Measurements from ENCODE around the gene TCF12. TPM values are rescaled to one million over a fixed set of nuclear protein-coding genes. Genes with fewer than 3 reads are reported as not detected.

Gene TCF12
- total RNA-seq, 1 donor from 2014 or later = 112 TPM

DNA sequence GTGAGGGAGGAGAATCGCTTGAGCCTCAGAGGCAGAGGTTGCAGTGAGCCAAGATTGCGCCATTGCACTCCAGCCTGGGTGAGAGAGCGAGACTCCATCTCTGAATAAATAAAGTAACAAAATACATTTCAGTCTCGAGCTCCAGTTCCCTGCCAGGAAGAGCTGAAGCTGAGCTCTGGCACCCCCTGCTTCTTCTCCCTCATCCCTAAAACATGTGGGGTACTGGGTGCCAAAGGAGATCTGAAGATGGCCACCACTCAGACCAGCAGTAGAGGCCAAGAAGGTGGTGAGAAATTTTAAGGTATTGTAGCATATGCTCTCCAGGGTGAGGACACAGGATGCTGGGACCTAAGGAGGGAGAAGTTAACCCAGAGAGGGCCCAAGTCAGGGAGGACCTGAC, 382.9 kb downstream of the TCF12 start:
- no peak overlapping the region for H2AFZ ChIP-seq (ENCODE audit: low read depth, low read length)
- H4K20me1 ChIP-seq (ENCODE audit: insufficient read depth, low read length) = no peaks in the 10 kb centered on the region
- no peaks in the 10 kb centered on the region for H3K27me3 ChIP-seq (ENCODE audit: insufficient read depth, low read length)
- no peaks in the 10 kb centered on the region for H3K36me3 ChIP-seq (ENCODE audit: insufficient read depth, low read length)
- no peak overlapping the region for H3K9ac ChIP-seq (ENCODE audit: low read length)
- H3K4me2 ChIP-seq (ENCODE audit: low read length) = no peak overlapping the region
- H3K4me3 ChIP-seq (ENCODE audit: insufficient read depth, low read depth, low read length) = no peak overlapping the region
- H3K9me3 Mint-ChIP-seq (ENCODE audit: unreplicated experiment) = no peaks in the 10 kb centered on the region
- no peak overlapping the region for H3K27ac Mint-ChIP-seq (ENCODE audit: unreplicated experiment)
- H3K4me3 Mint-ChIP-seq (ENCODE audit: unreplicated experiment) = no peak overlapping the region
- H3K36me3 Mint-ChIP-seq (ENCODE audit: low read depth, unreplicated experiment) = peaks cover 5% of the 10 kb centered on the region
- DNase-seq (ENCODE audit: low read depth) (no peak), FAIRE-seq (no peak)
- H3K79me2 ChIP-seq (ENCODE audit: insufficient read depth, low read length) = no peaks in the 10 kb centered on the region
- H3K4me1 ChIP-seq (ENCODE audit: insufficient read depth, low read length) = peaks cover 3% of the 10 kb centered on the region
- no peak overlapping the region for H3K27ac ChIP-seq (ENCODE audit: low read depth, low read length)
- no peak for TF ChIP-seq EZH2 (IDR thresholded peaks at IDR 0.05; ENCODE audit: insufficient read depth, low read length)
- TF ChIP-seq, protein P1, sequence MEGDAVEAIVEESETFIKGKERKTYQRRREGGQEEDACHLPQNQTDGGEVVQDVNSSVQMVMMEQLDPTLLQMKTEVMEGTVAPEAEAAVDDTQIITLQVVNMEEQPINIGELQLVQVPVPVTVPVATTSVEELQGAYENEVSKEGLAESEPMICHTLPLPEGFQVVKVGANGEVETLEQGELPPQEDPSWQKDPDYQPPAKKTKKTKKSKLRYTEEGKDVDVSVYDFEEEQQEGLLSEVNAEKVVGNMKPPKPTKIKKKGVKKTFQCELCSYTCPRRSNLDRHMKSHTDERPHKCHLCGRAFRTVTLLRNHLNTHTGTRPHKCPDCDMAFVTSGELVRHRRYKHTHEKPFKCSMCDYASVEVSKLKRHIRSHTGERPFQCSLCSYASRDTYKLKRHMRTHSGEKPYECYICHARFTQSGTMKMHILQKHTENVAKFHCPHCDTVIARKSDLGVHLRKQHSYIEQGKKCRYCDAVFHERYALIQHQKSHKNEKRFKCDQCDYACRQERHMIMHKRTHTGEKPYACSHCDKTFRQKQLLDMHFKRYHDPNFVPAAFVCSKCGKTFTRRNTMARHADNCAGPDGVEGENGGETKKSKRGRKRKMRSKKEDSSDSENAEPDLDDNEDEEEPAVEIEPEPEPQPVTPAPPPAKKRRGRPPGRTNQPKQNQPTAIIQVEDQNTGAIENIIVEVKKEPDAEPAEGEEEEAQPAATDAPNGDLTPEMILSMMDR (IDR thresholded peaks at IDR 0.05; ENCODE audit: insufficient read depth, low read depth, low read length) = no peak
- peaks cover 2% of the 10 kb centered on the region for H3K27me3 Mint-ChIP-seq (ENCODE audit: low read depth, unreplicated experiment)
- H3K4me1 Mint-ChIP-seq (ENCODE audit: low read depth, unreplicated experiment) = peaks cover 5% of the 10 kb centered on the region
- H3K9me3 ChIP-seq (ENCODE audit: insufficient read depth, low read depth, low read length) = no peaks in the 10 kb centered on the region

DNA sequence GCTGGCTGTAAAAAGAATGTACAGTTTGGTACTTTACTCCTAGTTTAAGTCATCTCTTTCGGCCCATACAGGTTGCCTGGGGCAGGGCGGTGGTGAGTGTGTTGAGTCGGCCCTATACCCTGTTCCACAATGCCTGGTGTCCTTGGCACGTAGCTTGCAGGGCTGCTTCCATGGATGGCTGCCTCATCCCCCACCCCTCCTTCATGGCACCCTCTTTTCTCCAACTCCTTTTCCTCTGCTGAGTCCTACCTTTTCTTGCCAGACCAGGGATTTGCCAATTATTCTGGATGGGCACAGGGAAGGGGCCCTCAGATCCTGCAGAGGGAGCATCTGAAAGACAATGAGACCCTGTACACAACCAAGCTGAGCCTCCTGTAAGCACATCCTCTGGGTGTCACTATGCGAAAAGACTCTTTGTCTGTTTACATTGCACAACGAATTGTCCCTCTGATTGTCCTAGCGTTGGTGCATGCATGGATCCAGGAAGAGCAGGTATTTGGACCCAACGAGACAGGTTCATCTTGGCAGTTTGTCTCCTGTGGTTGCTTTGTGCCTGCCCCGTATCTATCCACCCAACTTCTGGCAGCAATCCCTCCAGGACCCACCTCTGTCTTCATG, 384.3 kb downstream of the TCF12 start:
- H3K36me3 ChIP-seq (ENCODE audit: insufficient read depth, low read length) = no peaks in the 10 kb centered on the region
- H3K27ac ChIP-seq (ENCODE audit: low read depth, low read length) = no peak overlapping the region
- Mint-ChIP-seq H3K27ac (ENCODE audit: unreplicated experiment) (no peak overlapping the region), H3K27me3 (ENCODE audit: low read depth, unreplicated experiment) (peaks cover 2% of the 10 kb centered on the region), H3K36me3 (ENCODE audit: low read depth, unreplicated experiment) (peaks cover 5% of the 10 kb centered on the region), H3K4me1 (ENCODE audit: low read depth, unreplicated experiment) (peaks cover 5% of the 10 kb centered on the region), H3K9me3 (ENCODE audit: unreplicated experiment) (no peaks in the 10 kb centered on the region), H3K4me3 (ENCODE audit: unreplicated experiment) (no peak overlapping the region)
- H2AFZ ChIP-seq (ENCODE audit: low read depth, low read length) = no peak overlapping the region
- no peaks in the 10 kb centered on the region for H3K27me3 ChIP-seq (ENCODE audit: insufficient read depth, low read length)
- TF ChIP-seq EZH2 (IDR thresholded peaks at IDR 0.05; ENCODE audit: insufficient read depth, low read length) = no peak
- TF ChIP-seq, protein P1 (IDR thresholded peaks at IDR 0.05; ENCODE audit: insufficient read depth, low read depth, low read length) = no peak
- H3K4me1 ChIP-seq (ENCODE audit: insufficient read depth, low read length) = peaks cover 3% of the 10 kb centered on the region
- no peak overlapping the region for H3K4me3 ChIP-seq (ENCODE audit: insufficient read depth, low read depth, low read length)
- DNase-seq (ENCODE audit: low read depth) = no peak
- no peaks in the 10 kb centered on the region for H4K20me1 ChIP-seq (ENCODE audit: insufficient read depth, low read length)
- no peak overlapping the region for H3K4me2 ChIP-seq (ENCODE audit: low read length)
- FAIRE-seq = no peak
- no peaks in the 10 kb centered on the region for H3K9me3 ChIP-seq (ENCODE audit: insufficient read depth, low read depth, low read length)
- H3K79me2 ChIP-seq (ENCODE audit: insufficient read depth, low read length) = no peaks in the 10 kb centered on the region
- no peak overlapping the region for H3K9ac ChIP-seq (ENCODE audit: low read length)

DNA sequence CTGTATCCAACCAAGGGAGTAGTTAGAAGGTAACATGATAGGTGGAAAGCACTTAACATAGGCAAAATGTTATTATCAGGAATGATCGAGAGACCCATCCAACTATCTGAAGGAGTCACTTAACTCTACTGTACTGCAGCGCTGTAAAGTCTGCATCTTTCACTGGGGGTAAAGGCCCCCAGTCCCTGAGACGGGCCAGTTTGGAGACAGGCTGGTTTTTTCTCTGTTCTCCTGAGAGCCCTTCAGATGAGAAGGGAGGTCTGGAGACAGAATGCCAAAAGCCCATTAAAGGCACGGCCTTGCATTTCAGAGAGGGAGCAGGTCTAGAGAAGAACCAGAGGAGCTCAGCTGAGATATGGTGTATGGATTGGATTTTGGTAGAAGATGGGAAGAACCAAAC, 386.6 kb downstream of the TCF12 start:
- no peak overlapping the region for H3K9ac ChIP-seq (ENCODE audit: low read length)
- no peaks in the 10 kb centered on the region for H3K79me2 ChIP-seq (ENCODE audit: insufficient read depth, low read length)
- H3K4me3 ChIP-seq (ENCODE audit: insufficient read depth, low read depth, low read length) = no peak overlapping the region
- FAIRE-seq (no peak), DNase-seq (ENCODE audit: low read depth) (no peak)
- H3K36me3 ChIP-seq (ENCODE audit: insufficient read depth, low read length) = no peaks in the 10 kb centered on the region
- H3K4me1 ChIP-seq (ENCODE audit: insufficient read depth, low read length) = no peaks in the 10 kb centered on the region
- H2AFZ ChIP-seq (ENCODE audit: low read depth, low read length) = no peak overlapping the region
- H3K9me3 Mint-ChIP-seq (ENCODE audit: unreplicated experiment) = no peaks in the 10 kb centered on the region
- H3K4me2 ChIP-seq (ENCODE audit: low read length) = no peak overlapping the region
- peaks cover 2% of the 10 kb centered on the region for H3K27me3 Mint-ChIP-seq (ENCODE audit: low read depth, unreplicated experiment)
- no peaks in the 10 kb centered on the region for H3K9me3 ChIP-seq (ENCODE audit: insufficient read depth, low read depth, low read length)
- peak overlapping the region; percentile 50 for H3K4me3 Mint-ChIP-seq (ENCODE audit: unreplicated experiment)
- no peak overlapping the region for H3K27ac Mint-ChIP-seq (ENCODE audit: unreplicated experiment)
- H3K36me3 Mint-ChIP-seq (ENCODE audit: low read depth, unreplicated experiment) = peaks cover 3% of the 10 kb centered on the region
- no peak for TF ChIP-seq EZH2 (IDR thresholded peaks at IDR 0.05; ENCODE audit: insufficient read depth, low read length)
- TF ChIP-seq, protein P1 (IDR thresholded peaks at IDR 0.05; ENCODE audit: insufficient read depth, low read depth, low read length) = no peak
- H4K20me1 ChIP-seq (ENCODE audit: insufficient read depth, low read length) = no peaks in the 10 kb centered on the region
- no peaks in the 10 kb centered on the region for H3K27me3 ChIP-seq (ENCODE audit: insufficient read depth, low read length)
- H3K27ac ChIP-seq (ENCODE audit: low read depth, low read length) = no peak overlapping the region
- H3K4me1 Mint-ChIP-seq (ENCODE audit: low read depth, unreplicated experiment) = no peaks in the 10 kb centered on the region
